ENCODE results near the gene ARHGEF28. TPM values are rescaled to one million over a fixed set of nuclear protein-coding genes. Genes with fewer than 3 reads are reported as not detected.

ARHGEF28 gene
- total and polyA plus RNA-seq, 2 of the 4 experiments (the other 2 are of a cell fraction) = 3.6 to 16.0 TPM

DNA sequence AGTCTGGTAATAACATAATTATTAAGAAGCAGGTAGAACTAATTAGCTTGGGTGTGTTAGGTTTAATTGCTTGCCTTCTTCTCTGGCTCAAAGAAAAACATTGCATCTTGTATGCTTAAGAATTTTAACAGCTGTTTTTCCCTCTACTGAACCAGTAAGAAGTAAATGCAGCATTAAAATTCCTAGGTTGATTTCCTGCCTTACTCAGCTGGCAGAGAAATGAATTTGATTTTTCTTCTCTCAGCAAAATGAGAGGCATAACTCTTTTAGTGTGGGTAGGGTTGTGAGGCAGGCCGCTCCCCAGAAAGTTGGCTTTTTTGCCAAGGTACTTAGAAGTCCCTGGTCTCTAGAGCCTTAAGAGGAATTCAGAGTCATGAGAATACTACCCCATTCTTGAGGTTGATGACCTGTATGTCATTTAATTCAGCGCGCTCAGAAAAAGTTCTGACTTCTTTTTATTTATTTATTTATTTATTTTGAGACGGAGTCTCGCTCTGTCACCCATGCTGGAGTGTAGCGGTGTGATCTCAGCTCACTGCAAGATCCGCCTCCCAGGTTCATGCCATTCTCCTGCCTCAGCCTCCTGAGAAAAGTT lies 302.6 kb downstream of the ARHGEF28 start:
- no peak for TF ChIP-seq CHD1 (IDR thresholded peaks at IDR 0.05; ENCODE audit: low read depth, low read length)
- Histone ChIP-seq H2AFZ (replicated peaks; ENCODE audit: low read length, poor library complexity) (no peak overlapping the region), H3K56ac (ENCODE audit: extremely low read depth, insufficient read depth, low read length) (no peak overlapping the region), H2AK9ac (replicated peaks; ENCODE audit: low read depth, low read length, poor library complexity) (no peak overlapping the region), H3K4me1 (ENCODE audit: control insufficient read depth, insufficient read depth, low read length) (no peaks in the 10 kb centered on the region), H2AK5ac (ENCODE audit: low read depth, low read length) (no peak overlapping the region), H4K8ac (ENCODE audit: low read depth in 2 of 2, low read length in 2 of 2) (no peak overlapping the region), H3K23ac (ENCODE audit: low read depth, low read length) (no peak overlapping the region), H3K4me2 (ENCODE audit: low read depth, low read length) (no peak overlapping the region), H4K5ac (ENCODE audit: low read depth, low read length) (no peak overlapping the region), H3K9ac (ENCODE audit: low read depth, low read length) (no peak overlapping the region), H3K36me3 (ENCODE audit: control insufficient read depth, insufficient read depth, low read length) (no peaks in the 10 kb centered on the region), H4K91ac (ENCODE audit: insufficient read depth, low read depth, low read length) (no peak overlapping the region), H2BK15ac (ENCODE audit: low read depth, low read length) (no peak overlapping the region), H3K27ac (ENCODE audit: insufficient read depth, low read length) (no peak overlapping the region), H3K27me3 (ENCODE audit: control insufficient read depth, insufficient read depth, low read length) (no peaks in the 10 kb centered on the region), H2BK120ac (ENCODE audit: low read depth, low read length) (no peak overlapping the region), H4K20me1 (ENCODE audit: insufficient read depth, low read length) (no peaks in the 10 kb centered on the region), H3K9me3 (ENCODE audit: control insufficient read depth, insufficient read depth, low read length) (no peaks in the 10 kb centered on the region), H3K9me1 (ENCODE audit: insufficient read depth, low read length) (no peaks in the 10 kb centered on the region; the same call in 1 of the 2 replicates), H3K14ac (replicated peaks; ENCODE audit: low read depth, low read length) (no peak overlapping the region), H2BK5ac (ENCODE audit: low read depth, low read length, poor library complexity, severe bottlenecking) (no peak overlapping the region), H2BK20ac (ENCODE audit: low read depth, low read length) (no peak overlapping the region), H3K4ac (ENCODE audit: low read depth, low read length) (no peak overlapping the region), H3K79me1 (ENCODE audit: low read depth in 1 of 2, low read length in 2 of 2) (no peaks in the 10 kb centered on the region; a peak in 2 of 4 replicates), H3K4me3 (ENCODE audit: insufficient read depth, low read depth, low read length) (no peak overlapping the region), H3K18ac (ENCODE audit: low read depth, low read length) (no peak overlapping the region)
- DNase-seq = no peak
- WGBS, 2 experiments (ENCODE audit: extremely low coverage in 2 of 2, insufficient read length in 1 of 2) = no CpG with 5 or more reads among the region's 7 CpGs
- in situ Hi-C loops (cut with MboI; ENCODE audit: low sequenced_read_pairs) = no loop called here
- intact Hi-C loops (cut with micrococcal nuclease) = no loop called here
- ChIA-PET CTCF (no interaction called here), POLR2A (ENCODE audit: unreplicated experiment) (no interaction called here)
- BruUV-seq (replicated peaks) = no TSS peak
- dilution Hi-C loops (cut with HindIII; ENCODE audit: low sequenced_read_pairs, unreplicated experiment) = no loop called here
- no peak for ATAC-seq (ENCODE audit: low read depth)
